AG04450 (cell line): Measurements from ENCODE around the gene LIN28A. TPM values are rescaled to one million over a fixed set of nuclear protein-coding genes. Genes with fewer than 3 reads are reported as not detected.
"Not testable (repeated sequence)": the region's sequence is repeated elsewhere in the genome, so short reads cannot be mapped to it uniquely, and the experiment has no call there.

Source experiments
- CTCF ChIA-PET: fragments of 300-600, 350-600 bp; formaldehyde crosslinking; extraction: SDS; loops from one replicate; lab custom pipeline; 2022; ENCODE audit warnings: antibody characterized with exemption, inconsistent platforms; lab: Charles Lee
- POLR2A ChIA-PET: fragments of 350-600 bp; formaldehyde crosslinking; extraction: SDS; loops from one replicate; lab custom pipeline; 2021; ENCODE audit warnings: antibody characterized with exemption, inconsistent platforms; lab: Yijun Ruan, JAX
- DNase-seq: peaks from one replicate; pipeline ENCODE4 v3.0.0-alpha.2; 2011; ENCODE audit warnings: low read depth, low spot score
- H3K27ac ChIP-seq: one replicate; pipeline ENCODE4 v1.5.1; 2012; ENCODE audit warnings: low read depth, low read length, control low read depth
- H3K27me3 ChIP-seq: one replicate; pipeline ENCODE4 v1.6.0; 2012; ENCODE audit warnings: low read length; ENCODE audit not compliant: control insufficient read depth, insufficient read depth
- H3K4me3 ChIP-seq: 2 replicates; pipeline ENCODE4 v1.5.1; 2011; ENCODE audit warnings: mild to moderate bottlenecking, low read depth, low read length, control low read depth
- H3K9me3 ChIP-seq: 2 replicates; pipeline ENCODE4 v1.5.1; 2012; ENCODE audit warnings: low read length; ENCODE audit not compliant: control insufficient read depth, insufficient read depth
- CTCF ChIP-seq: IDR thresholded peaks from 2 replicates; pipeline ENCODE4 v1.5.1; 2011; ENCODE audit warnings: low read depth, low read length, control low read depth, inconsistent platforms
- polyA plus RNA-seq: library from polyadenylated mRNA; depleted of rRNA; stranded (reverse); fragments of >200 nt; gene quantifications from 2 replicates; pipeline ENCODE4 v1.2.3, GENCODE V29; 2011

Gene LIN28A
- polyA plus RNA-seq, 1 experiment = not detected

- TF ChIP-seq CTCF = no peak
- H3K27ac ChIP-seq = no peak overlapping the region
- H3K4me3 ChIP-seq = no peak overlapping the region
- DNase-seq = no peak
- no peaks in the 10 kb centered on the region for H3K27me3 ChIP-seq
- ChIA-PET CTCF (interaction anchor here (1.2 to 8.0 kb wide), 4 partner anchors 13 to 142 kb away, joined by 3 to 120 read pairs (median 9); partner anchors contain the start of gene CEP85), POLR2A (no interaction called here)
- H3K9me3 ChIP-seq = no peaks in the 10 kb centered on the region
Observed at GRCh38 chr1:26376050-26376449, 34.6 kb upstream of the LIN28A start.

GRCh38 chr1:26378088-26378878 is 32.3 kb upstream of the LIN28A start:
- Histone ChIP-seq H3K4me3 (peak overlapping the region; percentile 37), H3K9me3 (no peaks in the 10 kb centered on the region), H3K27me3 (no peaks in the 10 kb centered on the region), H3K27ac (peak overlapping the region; percentile 98)
- TF ChIP-seq CTCF = no peak
- CTCF ChIA-PET = interaction anchor here (0.6 to 8.0 kb wide), 6 partner anchors 13 to 122 kb away, joined by 3 to 120 read pairs (median 7); no protein-coding TSS in a partner anchor
- POLR2A ChIA-PET = interaction anchor here (0.5 to 0.9 kb wide), 3 partner anchors 97 to 364 kb away, joined by 3 to 5 read pairs (median 4); no protein-coding TSS in a partner anchor
- peak; percentile 92 for DNase-seq

GRCh38 chr1:26378879-26379251 is 31.8 kb upstream of the LIN28A start:
- no peak for DNase-seq
- H3K27ac ChIP-seq = no peak overlapping the region
- no peaks in the 10 kb centered on the region for H3K9me3 ChIP-seq
- H3K4me3 ChIP-seq = no peak overlapping the region
- TF ChIP-seq CTCF = no peak
- H3K27me3 ChIP-seq = no peaks in the 10 kb centered on the region
- ChIA-PET POLR2A (interaction anchor here (0.7 kb wide), 1 partner anchor 25 kb away, joined by 9 read pairs; no protein-coding TSS in a partner anchor), CTCF (interaction anchor here (0.8 to 8.0 kb wide), 5 partner anchors 12 to 103 kb away, joined by 3 to 120 read pairs (median 11); no protein-coding TSS in a partner anchor)

- ChIA-PET CTCF (no interaction called here), POLR2A (no interaction called here)
- Histone ChIP-seq H3K9me3 (no peaks in the 10 kb centered on the region), H3K27me3 (peaks cover 2% of the 10 kb centered on the region), H3K4me3 (no peak overlapping the region), H3K27ac (no peak overlapping the region)
- DNase-seq = no peak
- no peak for TF ChIP-seq CTCF
Observed at GRCh38 chr1:26384076-26384475, 26.5 kb upstream of the LIN28A start.

GRCh38 chr1:26385063-26385462 is 25.6 kb upstream of the LIN28A start:
- CTCF ChIA-PET, H3K9me3 ChIP-seq, DNase-seq, H3K27me3 ChIP-seq, POLR2A ChIA-PET, H3K27ac ChIP-seq, H3K4me3 ChIP-seq: not testable (repeated sequence)
